Mucosa of descending colon (tissue), 3 donors: ENCODE results near the gene THADA. TPM values are rescaled to one million over a fixed set of nuclear protein-coding genes. Genes with fewer than 3 reads are reported as not detected.
A peak's percentile ranks its signal among the peaks of the same experiment; 100 is the strongest.

Source experiments
- ATAC-seq: fragments of 200-7000 bp; cut with Tn5 transposase; one replicate; pipeline ENCODE4 v1.9.1; 2020; ENCODE audit warnings: mild to moderate bottlenecking, moderate library complexity
- DNase-seq, 3 donors: peaks; one replicate each; pipeline ENCODE4 v3.0.0-alpha.2; 2020
- H3K36me3 ChIP-seq: fragments of 200-600 bp; one replicate; pipeline ENCODE4 v1.8.0; 2021; ENCODE audit warnings: low read depth, mild to moderate bottlenecking
- H3K4me1 ChIP-seq: fragments of 200-600 bp; one replicate; pipeline ENCODE4 v1.8.0; 2021; ENCODE audit warnings: low read depth, mild to moderate bottlenecking
- H3K4me3 ChIP-seq: fragments of 200-600 bp; one replicate; pipeline ENCODE4 v1.8.0; 2021; ENCODE audit warnings: mild to moderate bottlenecking
- H3K9me3 ChIP-seq: fragments of 200-600 bp; one replicate; pipeline ENCODE4 v1.8.0; 2021; ENCODE audit warnings: mild to moderate bottlenecking
- intact Hi-C, 2 donors: fragments of 100-400 bp; cut with DNase I in 1 of 2; cut with micrococcal nuclease in 1 of 2; formaldehyde crosslinking; loops; one replicate each; pipeline versions ENCODE4 v1.11.0 to v1.11.1; 2022; cut with DNase I, micrococcal nuclease
- total RNA-seq, 3 donors: library from RNA; stranded (reverse); fragmentation: NEBNext Ultra II Directional in 2 of 3; extraction: Animal tissue kit (Norgen Biotek cat#: 25700) in 2 of 3; gene quantifications; one replicate each; pipeline versions ENCODE4 v1.2.1 to v1.2.4, GENCODE V29; 2021 to 2023
- TF ChIP-seq, protein P1 (sequence below): fragments of 200-600 bp; IDR thresholded peaks from one replicate; pipeline ENCODE4 v1.8.0; 2022; ENCODE audit warnings: antibody characterized with exemption, mild to moderate bottlenecking
- donor health status: DM: no; HTN: no; CAD: no; lungs with moderate emphysema.
- donor health status: DM: no; HTN: no; CAD: no.
- donor health status: DM: no; HTN: yes; CAD: no.

THADA gene
- total RNA-seq, 3 donors from 2014 or later: 20.1 to 26.7 (median 25.3) TPM

DNA sequence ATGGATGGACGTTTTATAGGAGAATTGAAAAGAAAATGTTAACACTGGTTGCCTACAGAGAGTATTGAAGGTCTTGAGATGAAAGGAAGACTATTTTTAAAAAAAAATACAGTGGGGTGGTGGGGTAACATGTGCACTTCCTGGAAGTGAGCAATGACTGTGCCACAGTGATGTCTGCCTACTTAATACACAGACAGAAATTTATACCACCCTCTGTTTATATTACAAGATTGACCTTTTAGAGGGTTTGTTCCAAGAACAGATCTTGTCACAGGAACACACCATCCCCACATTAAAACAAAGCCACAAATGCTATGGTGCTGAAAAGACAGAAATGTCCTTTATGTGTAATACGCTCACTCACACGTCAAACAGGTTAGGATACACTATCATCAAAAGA, 87.6 kb downstream of the THADA start:
- DNase-seq (no peak), ATAC-seq (no peak)
- no peaks in the 10 kb centered on the region for H3K36me3 ChIP-seq
- intact Hi-C loops: no loop called here
- no peak overlapping the region for H3K4me3 ChIP-seq
- TF ChIP-seq, protein P1, sequence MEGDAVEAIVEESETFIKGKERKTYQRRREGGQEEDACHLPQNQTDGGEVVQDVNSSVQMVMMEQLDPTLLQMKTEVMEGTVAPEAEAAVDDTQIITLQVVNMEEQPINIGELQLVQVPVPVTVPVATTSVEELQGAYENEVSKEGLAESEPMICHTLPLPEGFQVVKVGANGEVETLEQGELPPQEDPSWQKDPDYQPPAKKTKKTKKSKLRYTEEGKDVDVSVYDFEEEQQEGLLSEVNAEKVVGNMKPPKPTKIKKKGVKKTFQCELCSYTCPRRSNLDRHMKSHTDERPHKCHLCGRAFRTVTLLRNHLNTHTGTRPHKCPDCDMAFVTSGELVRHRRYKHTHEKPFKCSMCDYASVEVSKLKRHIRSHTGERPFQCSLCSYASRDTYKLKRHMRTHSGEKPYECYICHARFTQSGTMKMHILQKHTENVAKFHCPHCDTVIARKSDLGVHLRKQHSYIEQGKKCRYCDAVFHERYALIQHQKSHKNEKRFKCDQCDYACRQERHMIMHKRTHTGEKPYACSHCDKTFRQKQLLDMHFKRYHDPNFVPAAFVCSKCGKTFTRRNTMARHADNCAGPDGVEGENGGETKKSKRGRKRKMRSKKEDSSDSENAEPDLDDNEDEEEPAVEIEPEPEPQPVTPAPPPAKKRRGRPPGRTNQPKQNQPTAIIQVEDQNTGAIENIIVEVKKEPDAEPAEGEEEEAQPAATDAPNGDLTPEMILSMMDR: no peak
- H3K9me3 ChIP-seq: no peaks in the 10 kb centered on the region
- no peaks in the 10 kb centered on the region for H3K4me1 ChIP-seq

DNA sequence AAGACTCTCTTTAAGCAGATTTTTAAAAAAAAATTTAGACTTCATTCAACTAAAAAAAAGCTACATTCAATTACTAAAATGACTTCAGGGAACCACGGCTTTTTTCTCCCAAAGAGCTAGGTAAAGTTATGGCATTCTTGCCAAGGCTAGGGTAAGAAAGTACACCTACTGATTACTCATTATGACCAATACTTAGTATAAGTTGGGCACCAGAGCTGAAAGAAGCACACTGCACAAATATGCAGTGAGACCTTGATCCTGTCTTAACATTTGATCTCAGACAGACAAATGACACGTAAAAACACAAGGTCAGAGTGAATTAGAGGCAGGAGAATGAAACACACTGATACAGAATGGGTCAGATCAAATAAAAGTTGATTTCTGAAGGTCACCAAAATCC, 88.7 kb downstream of the THADA start:
- H3K4me3 ChIP-seq: no peak overlapping the region
- intact Hi-C loops: no loop called here
- no peaks in the 10 kb centered on the region for H3K36me3 ChIP-seq
- no peaks in the 10 kb centered on the region for H3K9me3 ChIP-seq
- ATAC-seq (no peak), DNase-seq (no peak)
- TF ChIP-seq, protein P1: no peak
- H3K4me1 ChIP-seq: no peaks in the 10 kb centered on the region

DNA sequence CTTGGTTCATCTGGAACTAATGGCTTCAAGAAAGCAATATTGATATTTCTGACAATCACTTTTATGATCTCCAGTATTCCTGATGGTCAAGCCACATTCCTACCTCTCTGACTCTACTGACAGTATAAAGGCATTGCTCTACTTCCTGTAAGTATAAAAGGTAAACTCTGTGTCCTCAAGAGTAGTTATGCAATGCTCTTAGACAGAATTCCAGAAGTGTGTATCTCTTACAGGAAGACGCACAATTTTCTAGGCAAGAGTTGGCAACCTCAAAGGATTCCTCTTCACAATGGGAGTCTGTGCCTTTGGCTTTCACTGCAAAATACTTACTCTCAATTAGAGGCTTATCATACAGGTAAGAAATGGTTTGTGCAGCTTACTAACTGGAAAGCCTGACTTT, 100.1 kb downstream of the THADA start:
- intact Hi-C loops: no loop called here
- Histone ChIP-seq H3K4me3 (no peak overlapping the region), H3K9me3 (no peaks in the 10 kb centered on the region), H3K36me3 (no peaks in the 10 kb centered on the region), H3K4me1 (no peaks in the 10 kb centered on the region)
- ATAC-seq (peak; percentile 33), DNase-seq (no peak)
- TF ChIP-seq, protein P1: no peak

DNA sequence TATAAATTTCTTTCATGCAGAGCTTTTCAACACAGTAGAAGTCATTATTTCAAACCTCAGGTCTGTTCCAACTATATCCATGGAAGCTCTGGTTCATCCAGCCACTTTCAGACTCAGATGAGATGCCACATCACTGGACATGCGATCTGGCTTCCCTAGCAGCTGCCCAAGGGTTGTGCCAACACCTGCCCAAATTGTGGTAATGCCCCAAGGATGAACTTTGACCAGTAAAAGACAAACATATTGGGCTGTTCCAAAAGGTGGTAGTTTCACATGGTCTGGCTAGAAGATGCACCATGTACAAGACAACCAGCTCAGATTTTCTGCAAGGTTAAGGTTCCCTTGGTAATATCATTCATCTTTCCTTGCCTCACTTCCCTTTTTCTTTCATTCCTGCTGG, 101.9 kb downstream of the THADA start:
- H3K4me1 ChIP-seq: no peaks in the 10 kb centered on the region
- H3K4me3 ChIP-seq: no peak overlapping the region
- no peak for DNase-seq
- intact Hi-C loops: no loop called here
- H3K36me3 ChIP-seq: no peaks in the 10 kb centered on the region
- ATAC-seq: no peak
- H3K9me3 ChIP-seq: no peaks in the 10 kb centered on the region
- TF ChIP-seq, protein P1: no peak

DNA sequence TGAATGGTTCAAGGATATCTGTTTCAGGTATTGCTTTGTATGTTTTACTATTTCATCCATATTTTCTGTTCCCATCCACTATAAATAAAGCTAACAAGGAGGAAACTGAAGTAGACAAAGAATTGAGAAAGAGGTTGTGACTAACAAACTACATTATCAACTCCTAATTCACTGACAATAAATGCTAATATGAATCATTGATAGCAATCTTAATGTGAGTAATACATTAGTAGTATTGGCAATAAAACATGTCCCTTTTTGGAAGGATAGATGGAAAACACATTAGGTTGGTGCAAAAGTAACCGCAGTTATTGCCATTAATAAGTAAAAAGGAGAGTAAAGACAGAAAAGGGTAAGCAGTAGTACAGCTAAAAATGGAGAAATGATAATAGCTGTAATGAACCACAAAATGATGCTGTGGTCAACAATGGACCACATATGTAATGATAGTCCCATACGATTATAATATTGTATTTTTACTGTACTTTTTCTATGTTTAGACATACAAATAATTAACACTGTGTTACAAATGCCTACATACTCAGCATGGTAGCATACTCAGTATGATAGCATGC, 104.7 kb downstream of the THADA start:
- ATAC-seq (no peak), DNase-seq (no peak)
- Histone ChIP-seq H3K4me3 (no peak overlapping the region), H3K36me3 (no peaks in the 10 kb centered on the region), H3K9me3 (no peaks in the 10 kb centered on the region), H3K4me1 (no peaks in the 10 kb centered on the region)
- intact Hi-C loops: no loop called here
- TF ChIP-seq, protein P1: no peak

DNA sequence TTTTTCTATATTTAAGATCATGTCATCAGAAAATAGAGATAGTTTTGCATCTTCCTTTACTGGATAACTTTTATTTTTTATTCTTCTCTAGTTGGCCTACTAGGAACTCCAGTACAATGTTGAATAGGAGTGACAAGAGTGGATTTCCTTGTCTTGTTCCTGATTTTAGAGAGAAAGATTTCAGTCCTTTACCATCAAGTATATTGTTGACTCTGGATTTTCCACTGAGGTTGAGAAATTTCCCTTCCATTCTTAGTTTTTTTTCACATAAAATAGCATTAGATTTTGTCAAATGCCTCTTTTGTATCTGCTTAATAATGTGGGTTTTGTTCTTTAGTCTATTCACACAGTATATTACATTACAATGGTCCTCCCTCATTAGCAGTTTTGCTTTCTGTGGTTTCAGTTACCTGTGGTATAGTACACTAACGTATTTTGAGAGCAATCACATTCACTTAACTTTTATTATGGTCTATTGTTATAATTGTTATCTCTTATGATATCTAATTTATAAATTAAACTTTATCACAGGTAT, 105.5 kb downstream of the THADA start:
- ATAC-seq (no peak), DNase-seq (no peak)
- no peaks in the 10 kb centered on the region for H3K9me3 ChIP-seq
- H3K4me1 ChIP-seq: no peaks in the 10 kb centered on the region
- H3K4me3 ChIP-seq: no peak overlapping the region
- H3K36me3 ChIP-seq: no peaks in the 10 kb centered on the region
- TF ChIP-seq, protein P1: no peak
- intact Hi-C loops: no loop called here
